Lower leg skin (tissue), 4 donors: Measurements from ENCODE around the gene C2CD3. TPM values are rescaled to one million over a fixed set of nuclear protein-coding genes. Genes with fewer than 3 reads are reported as not detected.

Experiments
- DNase-seq, 2 donors: peaks; one replicate each; pipeline ENCODE4 v3.0.0-alpha.2; 2019; ENCODE audit warnings: low spot score in 2 of 2
- H3K4me3 ChIP-seq: fragments of 200-600 bp; sonication (generic); 2 replicates; pipeline ENCODE4 v1.5.1; 2017; ENCODE audit warnings: mild to moderate bottlenecking, low read depth; ENCODE audit not compliant: poor library complexity, severe bottlenecking
- CTCF ChIP-seq, 3 donors: fragments of 450-650 bp; IDR thresholded peaks; one replicate each; pipeline ENCODE4 v1.5.1; 2016; ENCODE audit warnings: antibody characterized with exemption in 3 of 3, mild to moderate bottlenecking in 3 of 3, moderate library complexity in 2 of 3
- POLR2A ChIP-seq, 2 donors: fragments of 450-650 bp; IDR thresholded peaks; one replicate each; pipeline ENCODE4 v1.6.1; 2016 to 2017; ENCODE audit warnings: antibody characterized with exemption in 2 of 2, mild to moderate bottlenecking in 1 of 2, moderate library complexity in 1 of 2
- WGBS, 2 donors: methylation state at CpG; one replicate each; pipeline ENCODE4 v1.1.5; 2018; 5-methylcytosine and 5-hydroxymethylcytosine counted together
- intact Hi-C: fragments of 100-400 bp; cut with DNase I; formaldehyde crosslinking; loops from one replicate; pipeline ENCODE4 v1.15.0; 2023; ENCODE audit warnings: low total_unique reads
- total RNA-seq, 4 donors: library from RNA; depleted of rRNA; stranded (reverse); fragments of >200 nt; gene quantifications; one replicate each; pipeline ENCODE4 v1.1.0, GENCODE V29; 2016

C2CD3 gene
- total RNA-seq, 4 donors from 2014 or later = 16.9 to 28.0 (median 24.4) TPM

DNA sequence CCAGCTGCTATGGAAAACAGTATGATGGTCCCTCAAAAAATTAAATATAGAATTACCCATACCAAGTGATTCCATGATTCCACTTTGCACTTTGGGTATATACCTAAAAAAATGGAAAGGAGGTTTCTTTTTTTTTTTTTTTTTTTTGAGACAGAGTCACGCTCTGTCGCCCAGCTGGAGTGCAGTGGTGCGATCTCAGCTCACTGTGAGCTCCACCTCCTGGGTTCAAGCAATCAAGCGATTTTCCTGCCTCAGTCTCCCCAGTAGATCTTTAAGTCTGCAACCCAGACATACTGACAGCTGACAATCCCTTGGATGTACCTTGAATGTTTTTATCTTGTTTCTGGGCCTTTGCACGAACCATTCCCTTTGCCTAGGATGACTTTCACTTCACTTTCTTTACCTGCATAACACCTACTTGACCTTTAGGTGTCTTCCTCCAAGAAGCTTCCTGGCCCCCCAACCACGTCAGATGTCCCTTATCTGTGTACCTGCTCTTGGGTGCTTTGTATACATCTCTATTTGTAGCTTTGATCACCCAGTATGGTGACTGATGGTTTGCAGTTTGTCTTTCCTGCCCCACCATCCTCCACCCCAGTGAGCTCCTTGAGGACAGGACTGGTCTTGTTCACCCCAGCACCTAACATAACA lies 173.6 kb downstream of the C2CD3 start:
- intact Hi-C loops = no loop called here
- no peak for DNase-seq
- no peak overlapping the region for H3K4me3 ChIP-seq
- TF ChIP-seq POLR2A (IDR thresholded peaks at IDR 0.05) (no peak), CTCF (IDR thresholded peaks at IDR 0.05) (no peak)
- 76 to 86% methylated on average over 6 of the region's 6 CpGs for WGBS, 2 donors

- no peak overlapping the region for H3K4me3 ChIP-seq
- no peak for DNase-seq
- 92 to 95% methylated on average over 4 of the region's 4 CpGs for WGBS, 2 donors
- intact Hi-C loops = no loop called here
- TF ChIP-seq CTCF (IDR thresholded peaks at IDR 0.05) = no peak
- no peak for TF ChIP-seq POLR2A (IDR thresholded peaks at IDR 0.05)
These were observed 174.5 kb downstream of the C2CD3 start for GRCh38 chr11:73996161-73996747.

DNA sequence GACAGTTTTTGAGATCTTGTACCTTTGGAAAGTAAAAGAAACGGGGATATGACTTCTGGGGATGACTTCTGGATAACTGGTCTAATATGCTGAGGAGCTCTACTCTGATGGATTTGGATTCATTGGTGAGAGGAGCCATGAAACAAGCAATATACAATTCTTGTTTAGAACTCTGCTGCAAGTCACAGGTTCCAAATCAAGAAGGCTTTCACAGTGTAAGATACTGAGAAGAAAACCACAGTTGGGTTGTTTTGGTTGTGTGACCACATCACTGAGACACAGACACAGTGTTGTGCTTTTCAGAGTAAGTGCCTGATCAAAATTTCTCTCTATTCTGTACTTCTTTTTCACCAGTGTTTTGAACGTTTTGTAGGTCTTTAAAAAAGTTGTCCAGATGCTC lies 175.1 kb downstream of the C2CD3 start:
- 75 to 82% methylated on average over 2 of the region's 2 CpGs for WGBS, 2 donors
- no peak overlapping the region for H3K4me3 ChIP-seq
- no peak for TF ChIP-seq CTCF (IDR thresholded peaks at IDR 0.05)
- no peak for TF ChIP-seq POLR2A (IDR thresholded peaks at IDR 0.05)
- intact Hi-C loops = no loop called here
- no peak for DNase-seq

GRCh38 chr11:73995247-73995646 lies 175.6 kb downstream of the C2CD3 start:
- intact Hi-C loops = no loop called here
- WGBS, 2 donors = 49 to 68% methylated on average over 2 of the region's 2 CpGs
- no peak overlapping the region for H3K4me3 ChIP-seq
- TF ChIP-seq CTCF (IDR thresholded peaks at IDR 0.05) (no peak), POLR2A (IDR thresholded peaks at IDR 0.05) (no peak)
- no peak for DNase-seq

GRCh38 chr11:73991471-73992006 lies 179.3 kb downstream of the C2CD3 start:
- intact Hi-C loops = no loop called here
- 88 to 92% methylated on average over 6 of the region's 6 CpGs for WGBS, 2 donors
- no peak for TF ChIP-seq CTCF (IDR thresholded peaks at IDR 0.05)
- no peak for TF ChIP-seq POLR2A (IDR thresholded peaks at IDR 0.05)
- no peak overlapping the region for H3K4me3 ChIP-seq
- no peak for DNase-seq
